OCI-LY7 (cell line): Measurements from ENCODE around the gene GSN. TPM values are rescaled to one million over a fixed set of nuclear protein-coding genes. Genes with fewer than 3 reads are reported as not detected.

ENCODE experiments used
- BruUV-seq: library from RNA; stranded (reverse); fragments of 400-500 nt; replicated peaks from 2 replicates; lab custom pipeline; 2021; lab: Mats Ljungman, UMichigan
- CTCF ChIA-PET: fragments of 300-600 bp; sonication (Branson Sonifier 250); formaldehyde crosslinking; loops from one replicate; lab custom pipeline; 2022; ENCODE audit warnings: antibody characterized with exemption; ENCODE audit not compliant: unreplicated experiment; lab: Charles Lee
- POLR2A ChIA-PET: fragments of 300-600 bp; sonication (Branson Sonifier 250); formaldehyde crosslinking; loops from one replicate; lab custom pipeline; 2022; ENCODE audit warnings: antibody characterized with exemption; lab: Charles Lee
- DNase-seq: peaks from one replicate; pipeline ENCODE4 v3.0.0-alpha.2; 2015; ENCODE audit warnings: low spot score
- H2AFZ ChIP-seq: fragments of 200-600 bp; sonication (generic), shearing (Covaris generic); 2 replicates; pipeline ENCODE4 v1.6.1; 2014; ENCODE audit warnings: mild to moderate bottlenecking, antibody characterized with exemption, low read length, moderate library complexity
- H3K27ac ChIP-seq: fragments of 200-600 bp; sonication (generic); 2 replicates; pipeline ENCODE4 v1.5.1; 2014; ENCODE audit warnings: mixed run types, low read depth, mild to moderate bottlenecking, moderate library complexity, low read length, inconsistent platforms; ENCODE audit not compliant: poor library complexity, severe bottlenecking
- H3K36me3 ChIP-seq: fragments of 200-600 bp; sonication (generic); 2 replicates; pipeline ENCODE4 v1.6.1; 2014; ENCODE audit warnings: mild to moderate bottlenecking, antibody characterized with exemption, low read length, moderate library complexity, mixed read lengths; ENCODE audit not compliant: insufficient read depth
- H3K4me1 ChIP-seq: fragments of 200-600 bp; sonication (generic); 2 replicates; pipeline ENCODE4 v1.5.1; 2014; ENCODE audit warnings: mild to moderate bottlenecking, low read length; ENCODE audit not compliant: insufficient read depth, poor library complexity, severe bottlenecking
- H3K4me2 ChIP-seq: fragments of 200-600 bp; sonication (generic); 2 replicates; pipeline ENCODE4 v1.6.1; 2014; ENCODE audit warnings: mild to moderate bottlenecking, low read length
- H3K4me3 ChIP-seq: fragments of 200-600 bp; sonication (generic); 2 replicates; pipeline ENCODE4 v1.5.1; 2014; ENCODE audit warnings: mild to moderate bottlenecking, low read depth, low read length; ENCODE audit not compliant: poor library complexity, severe bottlenecking
- H3K79me2 ChIP-seq: fragments of 200-600 bp; sonication (generic); 2 replicates; pipeline ENCODE4 v1.6.1; 2016; ENCODE audit warnings: low read depth, mild to moderate bottlenecking, low read length, moderate library complexity, mixed read lengths; ENCODE audit not compliant: insufficient read depth
- H3K9me2 ChIP-seq: fragments of 200-600 bp; sonication (generic); 2 replicates; pipeline ENCODE4 v1.6.1; 2016; ENCODE audit warnings: mild to moderate bottlenecking, low read length, mixed read lengths; ENCODE audit not compliant: insufficient read depth
- H3K9me3 ChIP-seq: fragments of 200-600 bp; sonication (generic); 2 replicates; pipeline ENCODE4 v1.6.1; 2014; ENCODE audit warnings: mild to moderate bottlenecking, mixed run types, low read length, mixed read lengths
- H4K20me1 ChIP-seq: fragments of 200-600 bp; sonication (generic); 2 replicates; pipeline ENCODE4 v1.6.1; 2014; ENCODE audit warnings: mild to moderate bottlenecking, antibody characterized with exemption, low read length, moderate library complexity, mixed read lengths; ENCODE audit not compliant: insufficient read depth
- EZH2phosphoT487 ChIP-seq: fragments of 200-600 bp; sonication (generic); IDR thresholded peaks from 2 replicates; pipeline ENCODE4 v1.6.1; 2018; ENCODE audit warnings: low read depth, borderline replicate concordance, mild to moderate bottlenecking, mixed run types, antibody characterized with exemption, low read length, moderate library complexity, mixed read lengths
- intact Hi-C: fragments of 100-400 bp; cut with micrococcal nuclease; formaldehyde crosslinking; loops from one replicate; pipeline ENCODE4 v1.10.0; 2022; ENCODE audit not compliant: unreplicated experiment
- total RNA-seq, 2 experiments: library from RNA; depleted of rRNA in 1 of 2; stranded (reverse); fragments of >200 nt in 1 of 2; shearing (Covaris generic) in 1 of 2; gene quantifications; 2 replicates each; pipeline ENCODE4 v1.2.3, GENCODE V29; 2014 to 2022
- TF ChIP-seq, protein P1 (sequence below): fragments of 200-600 bp; sonication (generic); conservative IDR thresholded peaks from 2 replicates; pipeline ENCODE4 v1.5.1; 2014; ENCODE audit warnings: mild to moderate bottlenecking, antibody characterized with exemption, low read length, moderate library complexity, mixed read lengths

The GSN gene
- total RNA-seq, 2 experiments from 2014 or later: 13.4 to 16.3 TPM

DNA sequence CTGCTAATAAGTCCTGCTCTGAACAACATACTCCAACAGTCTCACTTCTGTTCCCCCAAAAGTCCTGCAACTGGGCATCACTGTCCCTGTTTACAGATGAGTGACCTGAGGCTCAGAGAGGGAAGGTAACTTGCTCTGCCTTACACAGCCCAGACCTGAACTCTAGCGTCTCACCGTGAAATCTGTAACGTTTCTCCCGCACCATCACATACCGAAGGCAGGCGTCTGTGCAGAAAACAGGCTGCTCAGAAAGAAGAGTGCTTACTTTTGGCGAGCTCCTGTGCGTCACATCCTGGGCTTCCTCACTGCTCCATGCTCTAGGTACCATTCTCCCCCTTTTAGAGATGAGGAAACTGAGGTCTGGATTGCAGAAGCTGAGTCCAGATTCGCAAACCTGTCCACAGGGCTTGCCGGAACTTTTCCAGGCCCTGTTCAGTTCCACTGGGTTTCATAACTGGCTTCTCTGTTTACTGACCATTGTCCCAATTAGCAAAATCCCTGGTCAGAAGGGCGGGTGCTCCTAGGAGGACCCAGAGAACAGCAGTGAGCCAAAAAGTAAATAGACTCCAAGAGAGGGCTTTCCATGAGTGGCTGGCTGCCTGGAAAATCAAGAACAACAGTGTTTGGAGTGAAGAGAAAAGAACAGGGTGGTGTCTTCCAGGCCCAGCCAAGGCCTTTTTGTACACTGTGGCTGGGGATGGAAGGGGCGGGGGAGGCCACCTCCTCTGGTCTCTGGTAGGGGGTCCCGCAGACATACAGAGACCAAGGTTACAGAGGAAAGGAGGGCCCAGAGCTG is 27.1 kb downstream of the GSN start:
- ChIA-PET CTCF (interaction anchor here (0.9 kb wide), 1 partner anchor 70 kb away, joined by 3 read pairs; no protein-coding TSS in a partner anchor), POLR2A (no interaction called here)
- intact Hi-C loops: no loop called here
- no peak overlapping the region for H3K27ac ChIP-seq
- H3K9me2 ChIP-seq: no peaks in the 10 kb centered on the region
- no TSS peak for BruUV-seq
- no peaks in the 10 kb centered on the region for H4K20me1 ChIP-seq
- H3K79me2 ChIP-seq: no peaks in the 10 kb centered on the region
- peaks cover 3% of the 10 kb centered on the region for H3K4me1 ChIP-seq
- no peak overlapping the region for H3K4me3 ChIP-seq
- H3K9me3 ChIP-seq: no peaks in the 10 kb centered on the region
- no peak overlapping the region for H3K4me2 ChIP-seq
- no peak for DNase-seq
- no peak for TF ChIP-seq EZH2phosphoT487
- TF ChIP-seq, protein P1, sequence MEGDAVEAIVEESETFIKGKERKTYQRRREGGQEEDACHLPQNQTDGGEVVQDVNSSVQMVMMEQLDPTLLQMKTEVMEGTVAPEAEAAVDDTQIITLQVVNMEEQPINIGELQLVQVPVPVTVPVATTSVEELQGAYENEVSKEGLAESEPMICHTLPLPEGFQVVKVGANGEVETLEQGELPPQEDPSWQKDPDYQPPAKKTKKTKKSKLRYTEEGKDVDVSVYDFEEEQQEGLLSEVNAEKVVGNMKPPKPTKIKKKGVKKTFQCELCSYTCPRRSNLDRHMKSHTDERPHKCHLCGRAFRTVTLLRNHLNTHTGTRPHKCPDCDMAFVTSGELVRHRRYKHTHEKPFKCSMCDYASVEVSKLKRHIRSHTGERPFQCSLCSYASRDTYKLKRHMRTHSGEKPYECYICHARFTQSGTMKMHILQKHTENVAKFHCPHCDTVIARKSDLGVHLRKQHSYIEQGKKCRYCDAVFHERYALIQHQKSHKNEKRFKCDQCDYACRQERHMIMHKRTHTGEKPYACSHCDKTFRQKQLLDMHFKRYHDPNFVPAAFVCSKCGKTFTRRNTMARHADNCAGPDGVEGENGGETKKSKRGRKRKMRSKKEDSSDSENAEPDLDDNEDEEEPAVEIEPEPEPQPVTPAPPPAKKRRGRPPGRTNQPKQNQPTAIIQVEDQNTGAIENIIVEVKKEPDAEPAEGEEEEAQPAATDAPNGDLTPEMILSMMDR: no peak
- no peaks in the 10 kb centered on the region for H3K36me3 ChIP-seq
- H2AFZ ChIP-seq: no peak overlapping the region

DNA sequence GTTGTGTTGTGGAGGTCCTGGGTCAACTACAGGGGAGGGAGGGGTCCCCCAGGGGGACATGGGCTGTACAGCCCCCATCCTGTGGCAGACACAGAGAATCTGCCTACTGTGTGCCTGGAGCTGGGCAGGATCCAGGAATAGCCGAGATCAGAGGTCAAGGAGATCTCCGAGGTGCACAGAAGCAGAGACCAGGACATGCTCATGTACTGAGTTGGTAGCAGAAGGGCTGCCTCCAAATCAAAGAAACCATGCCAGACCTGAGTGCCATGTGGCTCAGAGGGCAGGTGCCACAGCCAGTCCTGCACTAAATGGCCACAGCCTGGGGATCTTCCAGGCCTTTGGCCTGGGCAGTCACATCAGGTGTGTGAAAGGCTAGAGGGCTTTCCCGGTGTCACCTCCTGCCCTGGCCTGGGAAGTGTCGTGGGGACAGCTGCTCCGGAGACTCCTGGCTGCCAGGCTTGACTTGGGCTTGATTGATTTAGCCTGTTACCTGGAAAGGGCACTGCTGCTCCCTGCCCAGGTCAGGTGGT is 27.8 kb downstream of the GSN start:
- H3K4me3 ChIP-seq: no peak overlapping the region
- BruUV-seq: no TSS peak
- H3K9me3 ChIP-seq: no peaks in the 10 kb centered on the region
- H2AFZ ChIP-seq: no peak overlapping the region
- H4K20me1 ChIP-seq: no peaks in the 10 kb centered on the region
- peaks cover 3% of the 10 kb centered on the region for H3K4me1 ChIP-seq
- no peak for DNase-seq
- H3K36me3 ChIP-seq: no peaks in the 10 kb centered on the region
- ChIA-PET CTCF (interaction anchor here (0.9 kb wide), 1 partner anchor 69 kb away, joined by 3 read pairs; no protein-coding TSS in a partner anchor), POLR2A (interaction anchor here (0.5 kb wide), 1 partner anchor 310 kb away, joined by 4 read pairs; no protein-coding TSS in a partner anchor)
- no peak overlapping the region for H3K4me2 ChIP-seq
- no peaks in the 10 kb centered on the region for H3K9me2 ChIP-seq
- no peaks in the 10 kb centered on the region for H3K79me2 ChIP-seq
- intact Hi-C loops: no loop called here
- no peak for TF ChIP-seq EZH2phosphoT487
- TF ChIP-seq, protein P1: no peak
- H3K27ac ChIP-seq: no peak overlapping the region
